ENCODE measurements around the gene SOSTDC1. TPM values are rescaled to one million over a fixed set of nuclear protein-coding genes. Genes with fewer than 3 reads are reported as not detected.
A peak's percentile ranks its signal among the peaks of the same experiment; 100 is the strongest.
"Not testable (repeated sequence)": the region's sequence is repeated elsewhere in the genome, so short reads cannot be mapped to it uniquely, and the experiment has no call there.

The SOSTDC1 gene, protein sequence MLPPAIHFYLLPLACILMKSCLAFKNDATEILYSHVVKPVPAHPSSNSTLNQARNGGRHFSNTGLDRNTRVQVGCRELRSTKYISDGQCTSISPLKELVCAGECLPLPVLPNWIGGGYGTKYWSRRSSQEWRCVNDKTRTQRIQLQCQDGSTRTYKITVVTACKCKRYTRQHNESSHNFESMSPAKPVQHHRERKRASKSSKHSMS
- total RNA-seq (2014; rRNA removed; shearing (Covaris generic)) = not detected in 2 replicates

DNA sequence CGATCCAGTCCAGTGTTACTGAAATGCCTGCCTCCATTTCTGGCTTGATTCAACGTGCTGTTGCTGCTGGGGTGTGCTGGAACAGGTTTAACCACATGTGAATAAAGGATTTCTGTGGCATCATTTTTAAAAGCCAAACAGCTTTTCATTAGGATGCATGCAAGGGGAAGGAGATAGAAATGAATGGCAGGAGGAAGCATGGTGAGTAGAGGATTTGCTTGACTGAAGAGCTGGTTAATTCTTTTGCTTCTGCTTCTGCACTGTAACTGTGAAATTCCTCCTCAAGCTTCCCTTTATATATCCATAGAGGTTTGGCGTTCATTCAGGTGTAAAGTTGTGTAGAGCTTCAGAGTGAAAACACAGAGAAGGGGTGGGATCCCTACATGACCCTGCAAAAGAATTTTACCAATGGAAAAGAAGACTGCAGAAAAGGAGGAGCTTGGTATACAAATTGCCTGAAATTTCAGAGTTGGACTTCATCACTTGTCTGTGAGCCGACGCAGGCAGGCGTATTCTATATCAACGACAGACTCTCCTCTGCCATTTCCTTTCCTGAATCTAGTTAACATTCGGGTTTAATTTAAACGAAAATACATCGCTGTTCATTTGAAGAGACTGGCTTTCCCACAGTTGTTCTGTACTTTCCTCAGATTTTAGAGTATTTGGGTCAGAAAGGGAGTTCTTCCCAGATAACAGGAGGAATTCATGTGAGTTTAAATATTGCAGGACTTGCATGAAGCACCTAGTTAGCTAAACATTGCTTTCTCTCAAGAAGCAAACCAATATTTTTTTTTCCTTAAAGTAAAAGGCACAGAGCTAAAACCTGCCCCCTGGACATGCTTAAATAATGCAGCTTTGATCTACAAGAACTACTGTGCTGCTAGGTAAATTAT, at the start of gene SOSTDC1:
Gene SOSTDC1 (minus strand): TSS at position 270 of the 893 bp plus-strand sequence. CDS start 70 bp downstream, at position 200.
- DNase-seq (ENCODE audit: low read depth) = no peak

DNA sequence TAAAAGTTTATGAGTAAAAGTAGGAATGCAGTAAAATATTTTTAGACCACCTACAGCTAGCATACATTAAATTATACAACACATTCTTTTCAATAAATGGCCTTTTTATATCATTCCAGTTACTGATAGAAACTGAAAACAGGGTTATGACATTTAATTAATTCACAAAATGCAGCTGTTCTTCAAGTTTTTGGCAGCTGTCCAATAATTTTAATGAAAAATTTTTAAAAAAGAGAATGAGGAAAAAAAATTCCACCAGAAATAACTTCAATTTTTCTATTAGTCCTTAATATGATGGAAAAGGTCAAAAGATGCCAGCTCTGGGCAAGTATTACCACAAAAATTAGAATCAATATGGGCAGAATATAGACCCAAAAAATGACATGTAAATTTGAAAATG, 49.2 kb upstream of the SOSTDC1 start:
- DNase-seq (ENCODE audit: low read depth) = no peak

DNA sequence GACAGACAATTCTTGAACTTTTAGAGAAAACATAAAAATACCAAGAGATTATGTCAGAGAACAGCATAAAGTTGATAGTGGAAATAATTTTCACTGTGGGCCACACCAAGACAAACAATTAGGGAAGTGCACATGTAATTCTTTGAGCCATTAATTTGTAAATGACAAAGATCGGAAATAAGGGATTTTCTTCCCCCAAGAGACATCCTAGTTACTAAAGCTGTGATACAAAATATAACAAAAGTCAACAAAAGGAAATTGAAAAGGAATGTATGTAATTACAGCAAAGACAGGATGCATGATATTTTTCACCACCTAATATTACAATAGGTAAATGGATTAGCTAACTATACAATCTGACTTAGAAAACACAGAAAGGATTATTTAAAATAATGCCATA, 48.7 kb upstream of the SOSTDC1 start:
- DNase-seq (ENCODE audit: low read depth) = no peak

DNA sequence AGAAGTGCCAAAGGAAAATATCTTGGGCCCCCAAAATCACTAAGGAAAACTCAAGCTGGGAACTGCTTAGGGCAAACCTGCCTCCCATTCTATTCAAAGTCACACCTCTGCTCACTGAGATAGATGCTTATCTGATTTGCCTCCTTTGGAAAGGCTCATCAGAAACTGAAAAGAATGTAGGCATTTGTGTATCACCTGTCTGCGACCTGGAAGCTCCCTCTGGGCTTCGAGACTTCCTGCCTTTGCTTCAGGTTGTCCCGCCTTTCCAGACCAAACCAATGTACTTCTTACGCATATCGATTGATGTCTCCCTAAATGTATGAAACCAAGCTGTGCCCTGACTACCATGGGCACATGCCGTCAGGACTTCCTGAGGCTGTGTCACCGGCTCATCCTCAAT, 46.6 kb upstream of the SOSTDC1 start:
- no peak for DNase-seq (ENCODE audit: low read depth)

DNA sequence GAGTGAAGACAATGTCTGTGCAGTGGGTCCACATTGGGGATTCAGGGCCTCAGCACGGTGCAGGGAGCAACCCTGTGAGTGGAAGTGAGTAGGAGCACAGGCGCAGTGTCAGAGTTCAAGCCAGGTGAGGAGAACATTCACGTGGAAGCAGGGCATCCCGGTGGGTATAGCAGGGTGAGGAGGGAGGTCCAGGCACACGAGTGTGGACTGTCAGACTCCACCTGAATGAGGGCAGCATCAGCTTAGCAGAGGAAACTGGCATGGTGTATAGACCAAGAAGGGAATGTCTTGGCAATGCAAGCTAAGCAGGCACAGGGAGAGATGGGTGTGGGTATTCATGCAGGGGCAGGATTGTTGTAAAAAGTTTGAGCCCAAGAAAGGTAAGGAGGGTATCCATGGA, 45.8 kb upstream of the SOSTDC1 start:
- no peak for DNase-seq (ENCODE audit: low read depth)

DNA sequence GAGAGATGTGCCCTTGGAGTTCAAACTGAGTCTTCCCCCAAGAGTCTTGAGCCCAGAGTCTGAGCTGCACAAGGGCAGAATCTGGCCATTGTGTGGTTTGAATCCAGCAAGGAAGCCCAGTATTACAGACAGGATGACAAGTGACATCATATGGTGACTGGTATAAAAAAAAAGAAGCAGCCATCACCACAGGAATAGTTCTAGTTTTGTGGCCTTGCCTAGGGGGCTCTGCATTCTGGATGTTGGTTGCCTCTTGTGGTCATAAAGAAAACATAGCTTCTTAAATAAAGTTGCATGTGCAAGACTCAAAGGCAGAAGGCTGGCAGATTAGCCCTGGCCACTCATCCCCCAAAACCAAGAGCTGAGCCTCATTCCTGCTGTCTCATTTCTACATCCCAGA, 44.3 kb upstream of the SOSTDC1 start:
- no peak for DNase-seq (ENCODE audit: low read depth)

DNA sequence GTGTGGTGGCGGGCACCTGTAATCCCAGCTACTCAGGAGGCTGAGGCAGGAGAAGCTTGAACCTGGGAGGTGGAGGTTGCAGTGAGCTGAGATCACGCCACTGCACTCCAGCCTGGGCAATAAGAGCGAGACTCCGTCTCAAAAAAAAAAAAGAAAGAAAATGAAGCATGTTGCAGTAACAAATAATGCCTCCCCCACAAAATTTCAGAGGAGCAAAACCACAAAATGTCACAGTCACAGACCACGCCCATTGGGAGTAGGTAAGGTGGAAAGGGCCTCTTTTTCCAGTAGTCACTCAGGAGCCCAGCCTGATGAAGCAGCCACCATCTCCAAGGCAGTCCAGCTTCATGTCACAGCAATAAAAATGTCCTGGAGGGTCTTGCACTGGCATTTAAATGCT, 40.9 kb upstream of the SOSTDC1 start:
- not testable (repeated sequence) for DNase-seq (ENCODE audit: low read depth)

DNA sequence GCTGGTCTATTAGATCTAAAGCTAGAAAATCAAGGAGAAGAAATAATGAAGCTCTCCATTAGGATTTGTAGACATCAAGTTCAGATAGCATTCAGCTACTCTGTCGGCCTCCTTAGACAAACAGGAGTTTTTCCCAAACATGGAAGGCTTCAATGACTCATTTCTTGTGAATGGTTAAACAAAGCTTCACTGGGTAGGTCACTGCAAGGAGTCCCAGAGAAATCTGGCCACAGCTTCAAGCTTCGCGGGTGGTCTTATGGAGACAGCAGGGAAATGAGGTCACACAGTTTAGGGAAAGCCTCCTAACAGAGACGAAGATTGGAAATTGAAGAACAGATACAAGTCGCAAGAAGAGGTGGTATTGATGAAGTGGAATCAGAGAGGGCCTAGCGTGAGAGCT, 38.5 kb upstream of the SOSTDC1 start:
- peak; percentile 74 for DNase-seq (ENCODE audit: low read depth)

DNA sequence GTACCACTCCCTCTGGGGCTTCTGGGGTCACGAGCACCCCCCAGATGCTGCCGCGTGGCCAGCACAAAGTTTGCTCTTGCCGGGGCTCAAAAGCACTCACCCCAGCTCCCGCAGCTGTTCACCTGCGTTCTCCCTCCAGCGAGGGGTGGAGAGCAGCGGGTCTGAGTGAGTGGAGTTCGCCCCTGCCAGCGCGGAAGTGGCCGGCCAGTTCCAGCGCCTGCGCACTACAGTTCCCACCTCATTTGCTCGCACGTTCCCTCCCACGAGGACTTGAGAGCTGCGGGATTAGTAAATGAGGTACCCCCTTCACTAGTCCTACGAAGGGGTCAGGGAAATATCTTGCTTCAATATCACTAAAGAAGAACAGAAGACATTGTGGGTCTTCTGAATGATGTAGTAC, 36.8 kb upstream of the SOSTDC1 start:
- DNase-seq (ENCODE audit: low read depth) = no peak

DNA sequence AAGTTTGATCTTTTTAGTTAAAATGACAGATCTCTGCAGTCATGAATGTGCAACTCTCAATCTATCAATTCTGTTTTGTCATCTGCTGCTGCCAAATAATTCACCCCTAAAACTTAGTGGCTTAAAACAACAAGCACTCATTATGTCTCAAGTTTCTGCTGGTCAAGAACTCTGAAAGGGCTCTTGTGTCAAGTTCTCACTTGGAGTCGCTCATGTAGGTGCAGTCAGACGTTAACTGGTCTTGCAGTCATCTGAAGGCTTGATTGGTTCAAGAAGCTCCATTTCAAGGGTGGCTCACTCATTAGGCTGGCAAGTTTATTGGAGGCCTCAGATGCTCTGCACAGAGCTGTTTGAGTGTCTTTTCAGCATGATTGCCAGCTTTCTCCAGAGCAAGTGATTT, 32.6 kb upstream of the SOSTDC1 start:
- DNase-seq (ENCODE audit: low read depth) = no peak

DNA sequence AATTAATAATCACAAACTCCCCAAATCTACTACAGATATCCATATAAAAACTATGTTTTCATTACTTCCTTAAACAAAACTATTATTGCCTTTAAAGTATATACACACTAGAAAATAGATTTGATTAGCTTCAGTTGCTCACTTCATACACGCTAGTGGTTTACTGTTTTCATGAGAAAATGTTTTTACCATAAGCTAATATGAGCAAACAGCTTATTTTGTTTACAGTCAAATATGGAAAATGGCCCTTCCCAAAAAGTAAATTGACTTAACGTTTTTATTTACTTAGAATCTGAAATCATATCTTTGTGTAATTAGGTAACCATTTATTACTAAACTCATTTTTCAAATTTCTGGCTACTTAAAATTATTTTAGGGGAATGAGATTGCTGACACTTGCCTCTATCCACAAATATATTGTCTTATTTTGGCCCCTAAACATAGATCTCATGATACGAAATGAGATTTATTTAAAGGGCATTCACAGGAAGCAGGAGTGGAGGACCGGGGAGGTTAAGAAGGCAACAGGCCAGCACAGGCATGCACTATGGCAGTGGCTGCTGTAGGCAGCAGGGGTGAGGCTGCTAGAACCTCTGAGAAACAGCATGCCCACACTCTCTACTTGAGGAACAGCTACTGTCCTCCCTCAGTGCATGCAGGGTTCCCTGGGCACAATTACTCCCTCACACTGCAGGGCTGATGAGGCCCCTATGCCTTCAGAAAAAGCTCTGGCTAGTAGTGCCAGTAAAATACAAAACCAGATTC, 29.6 kb upstream of the SOSTDC1 start:
- DNase-seq (ENCODE audit: low read depth) = no peak

DNA sequence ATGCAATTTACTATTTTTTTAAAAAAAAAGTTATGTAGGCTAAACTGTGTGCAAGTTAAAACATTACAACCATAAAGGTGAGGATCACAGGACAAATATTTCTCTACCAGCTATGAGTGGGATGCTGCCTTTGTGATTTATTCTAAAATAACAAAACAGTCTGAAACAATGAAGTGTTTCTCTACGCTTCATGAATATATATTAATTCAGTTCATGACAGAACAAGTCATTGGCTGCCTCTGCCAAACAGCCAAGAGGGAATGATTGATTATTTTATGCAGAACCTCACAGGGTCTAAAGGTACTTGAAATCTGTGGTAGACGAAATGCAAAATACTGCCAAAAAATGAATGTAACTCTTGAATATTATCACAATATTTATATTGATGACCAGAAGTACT, 29.0 kb upstream of the SOSTDC1 start:
- DNase-seq (ENCODE audit: low read depth) = no peak

DNA sequence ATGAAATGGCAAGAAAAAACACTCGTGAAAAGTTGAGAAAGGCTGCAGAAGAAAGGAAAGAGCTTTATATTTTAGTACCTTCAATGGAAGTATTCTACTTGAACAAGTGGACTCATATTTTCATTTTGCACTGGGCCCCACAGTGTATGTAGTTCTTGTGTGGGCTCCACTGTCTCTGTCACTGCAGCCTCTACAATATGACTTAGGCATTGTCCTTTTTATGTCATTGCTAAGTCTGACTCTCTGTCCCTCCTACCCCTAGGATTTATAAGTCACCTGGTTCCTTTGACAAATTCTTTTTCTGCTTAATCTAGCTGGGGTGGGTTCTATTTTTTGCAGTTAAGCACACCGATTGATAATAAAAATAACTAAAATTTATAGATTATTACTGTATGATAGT, 27.7 kb upstream of the SOSTDC1 start:
- no peak for DNase-seq (ENCODE audit: low read depth)

DNA sequence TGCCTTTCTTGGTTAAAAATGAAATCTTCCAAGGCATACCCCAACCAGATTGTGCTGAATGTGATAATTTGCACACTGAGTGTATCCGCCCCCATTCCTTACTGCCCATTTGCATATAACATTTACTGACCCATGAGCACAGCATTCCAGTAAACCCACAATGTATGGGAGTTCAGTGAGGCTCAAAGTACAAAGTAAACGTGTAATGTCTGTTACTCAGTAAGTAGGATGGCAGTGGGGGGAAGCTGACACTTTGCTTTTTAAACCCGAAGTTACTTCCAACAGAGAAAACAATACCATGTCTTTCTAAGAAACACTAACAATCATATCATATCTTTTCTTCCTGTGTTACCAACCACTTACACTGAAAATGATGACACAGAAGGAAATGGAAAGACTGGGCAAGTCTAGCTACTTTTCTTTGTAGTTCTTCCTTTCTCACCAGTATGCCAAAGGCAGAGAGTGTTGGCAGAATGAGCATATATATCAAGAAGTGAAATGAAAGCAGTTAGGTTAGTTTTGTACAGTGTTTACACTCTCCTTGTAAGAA, 27.1 kb upstream of the SOSTDC1 start:
- peak; percentile 62 for DNase-seq (ENCODE audit: low read depth)

DNA sequence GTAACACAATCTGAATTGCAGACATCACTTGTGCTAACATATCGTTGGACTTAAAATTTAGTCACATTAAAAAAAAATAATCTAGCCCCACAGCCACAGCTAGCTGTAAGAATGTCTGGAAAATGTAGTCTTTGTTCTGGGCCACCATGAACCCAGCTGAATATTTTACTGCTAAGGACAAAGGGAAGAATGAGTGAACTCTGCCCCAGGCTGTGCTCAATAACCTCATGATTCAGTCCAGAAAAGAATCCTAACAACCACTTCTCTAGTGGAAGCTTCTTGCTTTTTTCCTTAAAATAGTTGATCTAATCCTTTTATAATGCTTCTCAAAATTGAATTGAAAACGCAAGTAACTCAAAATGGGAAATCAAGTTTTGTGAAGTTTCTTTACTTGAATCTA, 25.6 kb upstream of the SOSTDC1 start:
- no peak for DNase-seq (ENCODE audit: low read depth)

DNA sequence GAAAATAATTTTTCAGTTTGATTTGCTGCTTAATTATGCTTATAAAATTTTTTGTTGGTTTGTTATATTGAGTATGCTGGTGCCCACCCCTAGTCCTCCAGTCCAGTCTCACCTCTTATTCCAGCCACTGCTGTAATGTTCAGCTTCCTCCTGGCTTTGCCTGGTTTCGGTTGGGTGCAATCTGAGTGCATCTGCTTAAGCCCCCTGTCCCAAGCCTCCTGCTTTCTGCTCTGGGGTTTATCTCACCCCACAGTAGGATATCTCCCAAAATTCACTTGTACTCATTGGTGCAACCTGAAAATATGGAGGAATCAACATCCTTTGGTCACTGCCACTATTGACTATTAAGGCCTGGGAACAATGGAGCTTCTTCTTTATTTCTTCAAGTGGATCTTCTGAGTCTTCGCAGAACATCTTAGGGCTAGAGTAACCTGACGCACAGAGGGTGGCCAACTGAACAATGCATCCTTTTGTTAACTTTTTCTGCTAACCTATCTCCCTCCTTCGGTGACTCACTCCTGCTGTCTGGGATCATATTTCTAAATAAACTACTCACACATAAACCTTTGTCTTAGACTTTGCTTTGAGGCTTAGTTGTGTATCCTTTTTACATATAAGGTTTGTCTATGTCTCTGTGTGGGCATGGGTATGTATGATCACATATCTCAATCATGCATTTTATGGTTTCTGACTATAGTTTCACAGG, 19.1 kb upstream of the SOSTDC1 start:
- DNase-seq (ENCODE audit: low read depth) = peak; percentile 85

DNA sequence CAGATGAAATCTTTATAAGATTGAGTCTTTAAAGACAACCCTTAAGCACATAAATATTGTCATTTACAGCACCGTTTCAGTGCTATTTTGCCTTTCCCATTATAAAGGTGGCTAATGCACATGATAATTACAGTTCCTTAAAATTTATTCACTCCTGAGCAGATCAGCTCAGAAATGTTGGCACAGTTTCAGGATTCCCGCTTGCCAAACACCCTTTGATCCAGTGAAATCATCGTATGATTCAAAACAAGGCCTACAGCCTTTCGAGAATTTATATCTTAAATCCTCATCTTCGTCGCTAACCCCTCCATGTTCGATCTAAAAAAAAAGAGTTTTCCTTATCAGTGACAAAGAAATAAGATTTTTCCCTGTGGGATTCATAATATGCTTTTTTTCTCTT, 14.1 kb upstream of the SOSTDC1 start:
- no peak for DNase-seq (ENCODE audit: low read depth)

DNA sequence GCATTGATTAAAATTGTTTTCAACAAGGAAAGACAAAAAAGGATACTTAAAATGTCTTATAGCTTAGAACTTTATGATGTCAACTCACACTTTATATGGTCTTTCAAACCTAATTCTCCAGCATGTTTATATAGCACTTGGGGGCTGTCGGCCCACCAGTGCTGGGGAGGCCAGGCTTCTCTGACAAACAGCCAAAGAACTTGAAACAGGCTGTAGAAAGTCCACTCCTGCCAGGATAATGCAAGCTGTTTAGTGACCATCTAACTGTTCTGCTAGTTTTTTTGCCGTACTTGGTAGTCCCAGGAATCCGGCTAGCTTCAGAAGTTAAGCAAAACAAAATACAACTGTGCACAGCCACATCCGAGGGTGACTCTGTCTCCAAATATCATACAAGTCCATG, 13.6 kb upstream of the SOSTDC1 start:
- DNase-seq (ENCODE audit: low read depth) = no peak

DNA sequence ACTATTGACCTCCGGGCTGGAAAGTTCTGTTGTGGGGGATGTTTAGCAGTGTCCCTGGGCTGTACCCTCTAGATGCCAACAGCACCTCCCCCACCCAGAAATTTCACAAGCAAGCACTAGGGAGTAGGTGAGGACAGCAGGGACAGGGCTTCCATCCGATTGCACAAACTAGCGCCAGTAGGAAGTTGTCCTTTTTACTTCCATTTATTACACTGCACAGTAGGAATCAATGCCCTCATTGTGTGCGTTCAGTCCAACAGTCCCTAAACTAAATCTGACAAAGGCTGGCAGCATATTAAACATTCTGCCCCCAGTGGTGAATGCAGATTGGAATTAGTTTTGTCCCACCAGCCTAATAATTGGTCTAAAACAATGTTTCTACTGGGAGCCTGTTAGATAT, 6.4 kb upstream of the SOSTDC1 start:
- no peak for DNase-seq (ENCODE audit: low read depth)

DNA sequence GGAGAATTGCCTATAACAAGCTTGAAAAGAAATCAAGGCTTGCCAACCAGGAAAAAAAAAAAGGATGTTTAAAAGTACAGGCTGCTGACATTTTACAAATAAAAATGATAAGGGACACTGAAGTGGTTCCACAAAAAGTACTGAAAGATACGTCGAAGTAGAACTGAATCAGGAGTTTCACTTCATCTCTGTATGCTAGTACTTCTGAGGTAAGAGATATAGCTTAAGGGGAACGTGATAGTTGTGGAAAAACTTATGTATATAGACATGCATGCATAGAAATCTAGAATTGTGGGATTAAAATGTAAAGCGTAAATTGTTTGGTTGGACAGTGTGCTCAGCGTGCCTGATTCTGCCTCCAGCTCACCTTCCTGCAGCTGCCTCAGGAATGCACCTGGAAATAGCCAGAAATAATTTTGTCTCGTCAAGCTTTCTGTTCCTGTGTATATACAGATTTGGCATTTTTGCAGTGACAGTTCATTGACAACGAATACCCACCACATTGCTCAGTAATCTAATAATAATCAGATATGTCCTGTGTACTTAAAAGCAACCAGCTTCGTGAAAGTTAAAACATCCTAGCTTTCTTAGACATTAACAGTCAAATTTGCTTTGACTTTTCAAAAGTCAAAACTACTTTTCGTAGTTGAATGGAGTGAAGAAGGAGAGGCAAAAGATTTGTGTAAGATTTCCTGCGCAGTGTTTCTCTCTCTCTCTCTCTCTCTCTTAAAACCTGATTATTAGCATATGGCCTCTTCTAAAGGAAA, 1.4 kb downstream of the SOSTDC1 start:
- no peak for DNase-seq (ENCODE audit: low read depth)

DNA sequence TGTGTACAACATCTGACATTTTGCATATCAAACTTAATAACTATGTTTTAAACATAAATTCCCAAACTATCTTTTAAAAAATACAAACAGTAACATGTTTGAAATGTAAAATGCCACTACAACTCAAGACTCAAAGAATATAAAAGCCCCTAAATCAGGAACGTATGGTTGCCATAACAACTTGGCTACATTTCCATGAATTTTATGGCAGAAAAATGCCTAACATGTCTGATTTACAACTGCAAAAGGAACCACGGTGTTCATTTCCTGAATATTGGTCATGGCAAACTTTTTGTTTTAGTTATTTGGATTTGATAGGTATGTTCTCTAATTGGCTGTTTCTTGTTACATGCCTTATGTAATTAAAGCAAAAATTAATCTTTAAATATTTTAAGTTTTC, 2.0 kb downstream of the SOSTDC1 start:
- no peak for DNase-seq (ENCODE audit: low read depth)
